ENCODE results near the gene PZP.
"Not testable (repeated sequence)": the region's sequence is repeated elsewhere in the genome, so short reads cannot be mapped to it uniquely, and the experiment has no call there.

The PZP gene

DNA sequence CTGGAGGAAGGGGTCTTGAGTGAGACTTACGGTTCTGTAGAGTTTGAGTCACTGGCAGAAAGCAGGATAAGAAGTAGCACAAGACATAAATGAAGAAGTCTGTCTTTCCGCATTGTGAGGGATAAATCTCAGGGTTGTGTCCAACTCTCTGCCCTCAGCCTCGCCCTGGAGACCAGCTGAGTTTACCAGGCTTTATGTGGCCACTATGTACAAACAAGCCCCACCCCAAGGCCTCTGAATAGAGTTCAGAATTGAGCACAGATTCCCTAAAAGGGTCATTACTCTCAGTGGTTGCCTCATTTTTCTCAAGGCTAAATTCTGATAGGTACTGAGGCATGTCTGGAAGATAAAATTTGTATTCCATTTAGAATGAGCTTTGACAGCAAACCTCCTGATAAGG, at the start of gene PZP:
Gene PZP (minus strand): TSS at position 167 of the 400 bp plus-strand sequence. CDS start 54 bp downstream, at position 113.
- H3K4me3 ChIP-seq (replicated peaks; ENCODE audit: low read depth, low read length) = no peak within 1 kb of the TSS
- TF ChIP-seq, protein P1, sequence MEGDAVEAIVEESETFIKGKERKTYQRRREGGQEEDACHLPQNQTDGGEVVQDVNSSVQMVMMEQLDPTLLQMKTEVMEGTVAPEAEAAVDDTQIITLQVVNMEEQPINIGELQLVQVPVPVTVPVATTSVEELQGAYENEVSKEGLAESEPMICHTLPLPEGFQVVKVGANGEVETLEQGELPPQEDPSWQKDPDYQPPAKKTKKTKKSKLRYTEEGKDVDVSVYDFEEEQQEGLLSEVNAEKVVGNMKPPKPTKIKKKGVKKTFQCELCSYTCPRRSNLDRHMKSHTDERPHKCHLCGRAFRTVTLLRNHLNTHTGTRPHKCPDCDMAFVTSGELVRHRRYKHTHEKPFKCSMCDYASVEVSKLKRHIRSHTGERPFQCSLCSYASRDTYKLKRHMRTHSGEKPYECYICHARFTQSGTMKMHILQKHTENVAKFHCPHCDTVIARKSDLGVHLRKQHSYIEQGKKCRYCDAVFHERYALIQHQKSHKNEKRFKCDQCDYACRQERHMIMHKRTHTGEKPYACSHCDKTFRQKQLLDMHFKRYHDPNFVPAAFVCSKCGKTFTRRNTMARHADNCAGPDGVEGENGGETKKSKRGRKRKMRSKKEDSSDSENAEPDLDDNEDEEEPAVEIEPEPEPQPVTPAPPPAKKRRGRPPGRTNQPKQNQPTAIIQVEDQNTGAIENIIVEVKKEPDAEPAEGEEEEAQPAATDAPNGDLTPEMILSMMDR (IDR thresholded peaks at IDR 0.05; ENCODE audit: low read length, missing control alignments) = no peak
- DNase-seq (ENCODE audit: low read depth) = no peak

DNA sequence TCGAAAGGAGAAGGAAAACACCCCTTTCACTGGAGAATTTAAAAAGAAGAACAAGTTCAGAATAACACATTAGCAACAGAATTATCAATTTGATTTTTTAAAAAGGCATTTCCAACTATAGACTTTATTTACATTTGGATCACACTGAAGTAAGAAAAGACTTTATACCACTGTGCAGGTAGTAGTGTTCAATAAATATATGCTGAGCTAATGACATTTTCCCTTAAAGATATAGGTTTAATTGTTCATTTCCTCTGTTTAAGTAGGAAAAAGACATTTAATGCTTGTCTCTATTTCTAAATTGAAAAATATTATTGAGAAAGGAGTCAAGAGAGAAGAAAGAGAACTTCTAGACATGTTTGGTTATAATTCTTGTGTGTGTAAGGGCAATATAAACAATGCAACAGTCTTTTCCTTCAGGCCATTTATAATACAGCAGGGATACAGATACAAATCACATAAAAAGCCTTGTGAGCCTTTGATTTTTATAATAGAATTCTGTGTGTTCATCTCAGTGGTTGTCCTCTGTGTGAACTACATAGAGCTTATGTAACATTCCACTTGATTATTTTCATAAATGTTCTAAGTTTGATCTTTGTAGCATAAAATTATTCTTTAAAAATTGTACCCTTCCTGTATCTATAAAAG, 48.7 kb upstream of the PZP start:
- no peak overlapping the region for H3K4me3 ChIP-seq (replicated peaks; ENCODE audit: low read depth, low read length)
- DNase-seq (ENCODE audit: low read depth) = no peak
- TF ChIP-seq, protein P1 (IDR thresholded peaks at IDR 0.05; ENCODE audit: low read length, missing control alignments) = no peak

DNA sequence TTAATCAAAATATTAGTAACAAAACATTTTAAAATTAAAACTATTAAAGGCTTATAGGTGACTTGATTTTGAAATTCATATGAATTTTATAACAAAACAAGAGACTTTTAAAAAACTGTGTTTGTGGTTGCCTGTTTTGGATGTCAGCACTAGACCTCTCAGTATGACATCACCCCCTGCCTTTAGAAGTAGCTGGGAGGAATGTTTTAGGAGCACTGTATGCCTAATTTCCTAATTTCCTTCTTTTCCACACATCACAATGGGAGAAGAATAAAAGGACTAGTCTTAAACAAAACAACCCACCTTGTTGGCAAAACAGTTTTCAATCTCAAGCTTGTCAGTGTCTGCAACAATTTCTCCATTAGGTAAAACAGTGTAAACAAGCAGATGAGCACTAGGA, 48.1 kb upstream of the PZP start:
- TF ChIP-seq, protein P1 (IDR thresholded peaks at IDR 0.05; ENCODE audit: low read length, missing control alignments) = no peak
- H3K4me3 ChIP-seq (replicated peaks; ENCODE audit: low read depth, low read length) = no peak overlapping the region
- no peak for DNase-seq (ENCODE audit: low read depth)

DNA sequence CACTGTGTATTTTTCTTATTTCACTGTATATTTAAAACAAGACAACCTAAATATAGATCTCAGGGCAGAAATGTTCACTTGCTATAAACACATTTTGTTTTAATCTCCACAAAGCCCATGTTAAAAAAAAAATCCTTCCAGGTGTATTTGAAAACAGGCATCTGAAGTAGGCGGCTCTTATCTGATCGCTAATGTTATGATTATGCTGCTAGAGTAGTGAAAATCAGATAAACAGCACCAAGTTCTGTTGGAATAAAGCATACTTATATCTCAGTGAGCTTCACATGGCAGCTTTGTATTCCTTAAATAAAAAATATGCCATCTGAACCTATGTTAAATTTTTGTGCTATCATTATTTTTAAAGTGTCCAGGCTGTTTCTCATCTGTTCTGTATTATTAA, 47.6 kb upstream of the PZP start:
- H3K4me3 ChIP-seq (replicated peaks; ENCODE audit: low read depth, low read length) = no peak overlapping the region
- no peak for DNase-seq (ENCODE audit: low read depth)
- TF ChIP-seq, protein P1 (IDR thresholded peaks at IDR 0.05; ENCODE audit: low read length, missing control alignments) = no peak

DNA sequence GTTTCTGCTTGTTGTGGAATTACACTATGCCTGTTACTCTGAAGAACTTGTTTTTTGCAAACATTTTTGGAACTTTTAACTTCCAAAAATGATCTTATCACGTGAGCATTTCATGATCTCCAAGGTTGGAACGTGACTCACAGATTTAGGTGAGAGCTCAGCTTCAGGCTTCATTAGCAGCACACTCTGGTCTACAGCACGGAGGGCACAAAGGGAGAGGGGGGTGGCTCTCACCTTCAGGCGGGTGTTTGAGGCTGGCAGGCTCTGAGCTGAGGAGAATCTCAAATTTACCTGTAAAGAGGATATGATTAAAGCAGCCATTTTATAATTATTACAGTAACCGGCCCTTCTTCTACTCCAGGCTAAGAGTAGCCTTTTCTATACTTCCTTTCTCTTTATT, 45.3 kb upstream of the PZP start:
- TF ChIP-seq, protein P1 (IDR thresholded peaks at IDR 0.05; ENCODE audit: low read length, missing control alignments) = no peak
- no peak for DNase-seq (ENCODE audit: low read depth)
- H3K4me3 ChIP-seq (replicated peaks; ENCODE audit: low read depth, low read length) = no peak overlapping the region

DNA sequence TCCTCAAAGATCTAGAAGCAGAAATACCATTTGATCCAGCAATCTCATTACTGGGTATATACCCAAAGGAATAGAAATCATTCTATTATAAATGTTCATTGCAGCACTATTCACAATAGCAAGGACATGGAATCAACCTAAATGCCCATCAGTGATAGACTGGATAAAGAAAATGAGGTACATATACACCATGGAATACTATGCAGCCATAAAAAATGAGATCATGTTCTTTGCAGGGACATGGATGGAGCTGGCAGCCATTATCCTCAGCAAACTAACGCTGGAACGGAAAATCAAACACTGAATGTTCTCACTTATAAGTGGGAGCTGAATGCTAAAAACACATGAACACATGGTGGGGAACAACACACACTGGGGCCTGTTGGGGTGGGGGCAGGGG, 44.6 kb upstream of the PZP start:
- not testable (repeated sequence) for DNase-seq (ENCODE audit: low read depth); H3K4me3 ChIP-seq (replicated peaks; ENCODE audit: low read depth, low read length)

DNA sequence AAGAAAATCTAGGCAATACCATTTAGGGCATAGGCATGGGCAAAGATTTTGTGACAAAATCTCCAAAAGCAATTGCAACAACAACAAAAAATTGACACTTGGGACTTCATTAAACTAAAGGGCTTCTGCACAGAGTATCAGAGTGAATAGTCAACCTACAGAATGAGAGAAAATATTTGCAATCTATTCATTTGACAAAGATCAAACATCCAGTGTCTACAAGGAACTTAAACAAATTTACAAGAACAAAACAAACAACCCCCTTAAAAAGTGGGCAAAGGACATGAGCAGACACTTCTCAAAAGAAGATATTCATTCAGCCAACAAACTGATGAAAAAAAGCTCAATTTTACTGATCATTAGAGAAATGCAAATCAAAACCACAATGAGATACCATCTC, 44.1 kb upstream of the PZP start:
- no peak for DNase-seq (ENCODE audit: low read depth)
- no peak overlapping the region for H3K4me3 ChIP-seq (replicated peaks; ENCODE audit: low read depth, low read length)
- TF ChIP-seq, protein P1 (IDR thresholded peaks at IDR 0.05; ENCODE audit: low read length, missing control alignments) = no peak
